ENCODE data around the gene AARS1. TPM values are rescaled to one million over a fixed set of nuclear protein-coding genes. Genes with fewer than 3 reads are reported as not detected.

Gene AARS1
- 39.5 and 42.6 TPM in 2 replicates for total RNA-seq (2013; cell fraction: nucleolus; rRNA removed)
- total RNA-seq (2014; rRNA removed) (96.0 and 96.5 TPM in 2 replicates), total RNA-seq (2014; rRNA removed; fragmentation: Illumina TruSeq; extraction: Trizol) (62.7 and 64.0 TPM in 2 replicates), total RNA-seq (2021) (101 and 107 TPM in 2 replicates), polyA plus RNA-seq (2011; rRNA removed) (79.0 and 97.9 TPM in 2 replicates), polyA plus RNA-seq (2014; fragmentation: Illumina TruSeq; extraction: Trizol) (86.4 and 98.5 TPM in 2 replicates), polyA plus RNA-seq (2014; fragmentation: Nextera tagmentation; extraction: Ambion mirVana) (10 to 100 TPM; 21.5 to 47.7 TPM), polyA plus RNA-seq (2014; rRNA removed) (78.8 and 82.9 TPM in 2 replicates), polyA plus RNA-seq (2016; fragmentation: Nextera tagmentation; extraction: Ambion mirVana) (100 to 1,000 TPM; 139 to 143 TPM), polyA minus RNA-seq (2011; rRNA and poly(A)+ RNA removed) (108 and 136 TPM in 2 replicates), Bru-seq, nascent RNA (percentile 76 among the genes with signal in this experiment), BruChase-seq, experiment 1, labeled RNA remaining after a 6-hour chase (percentile 91 among the genes with signal in this experiment), BruChase-seq, experiment 2, labeled RNA remaining after a 2-hour chase (percentile 87 among the genes with signal in this experiment)
- 73.0 TPM for polyA plus RNA-seq (2011; ENCODE audit: low read depth)
- 90.2 and 102 TPM in 2 replicates for polyA plus RNA-seq (2011; cell fraction: cytosol; rRNA removed)
- polyA plus RNA-seq (2011; cell fraction: nucleus; rRNA removed), result 93.7 and 96.5 TPM in 2 replicates
- polyA plus RNA-seq (2012), result 105 and 112 TPM in 2 replicates
- polyA minus RNA-seq (2011; cell fraction: cytosol; rRNA and poly(A)+ RNA removed), result 34.9 and 48.2 TPM in 2 replicates
- 25.9 and 42.8 TPM in 2 replicates for polyA minus RNA-seq (2011; cell fraction: nucleus; rRNA and poly(A)+ RNA removed)
- long read RNA-seq, experiment 1, transcript AARS-201 (21 exons, 3,477 nt), result major isoform, 35 of 48 reads
- long read RNA-seq, experiment 1, partial matches to known transcripts, result 9 of 48 reads
- long read RNA-seq, experiment 1, other reads (novel, unspliced or antisense), result 4 of 48 reads
- long read RNA-seq, experiment 2, transcript AARS-201 (21 exons, 3,477 nt), result major isoform, 122 of 206 reads
- long read RNA-seq, experiment 2, partial matches to known transcripts, result 59 of 206 reads
- long read RNA-seq, experiment 2, other reads (novel, unspliced or antisense), result 25 of 206 reads

GRCh38 chr16:70289229-70290094, at the start of gene AARS1:
Gene AARS1, minus strand, starts transcription at chr16:70289506. Its CDS starts 6,743 bp downstream, at chr16:70282763.
- Histone ChIP-seq H3K27ac (ENCODE audit: control insufficient read depth, insufficient read depth) (peak within 1 kb of the TSS; percentile 89), H3K4me1 (ENCODE audit: control insufficient read depth, insufficient read depth, low read length) (peaks cover 7% of the 10 kb centered on the region), H2AFZ (ENCODE audit: control insufficient read depth, low read depth, low read length) (peak within 1 kb of the TSS; percentile 96), H3K4me2 (ENCODE audit: control insufficient read depth, insufficient read depth) (peak within 1 kb of the TSS; percentile 74), H3K9ac (ENCODE audit: control insufficient read depth, insufficient read depth, low read length) (peak within 1 kb of the TSS; percentile 92), H3K9me3 (replicated peaks; ENCODE audit: control insufficient read depth, insufficient read depth, low read length) (no peaks in the 10 kb centered on the region), H3K27me3 (replicated peaks in 1 of 2; ENCODE audit: control insufficient read depth in 2 of 2, insufficient read depth in 2 of 2, low read length in 1 of 2) (no peaks in the 10 kb centered on the region), H3K79me2 (ENCODE audit: control insufficient read depth, insufficient read depth, low read length) (peaks cover 36% of the 10 kb centered on the region), H3K4me3 (peak within 1 kb of the TSS; percentile 100), H3K36me3 (ENCODE audit: control insufficient read depth in 2 of 2, insufficient read depth in 2 of 2, low read length in 1 of 2) (peaks cover 0 to 11% of the 10 kb centered on the region in 2 experiments; a peak in 2 of 4 replicates), H4K20me1 (ENCODE audit: control insufficient read depth, insufficient read depth) (no peaks in the 10 kb centered on the region)
- peak; percentile 94 for FAIRE-seq
- intact Hi-C loops (cut with micrococcal nuclease; ENCODE audit: unreplicated experiment), result loop anchor here (2.0 to 5.0 kb wide), 2 partner anchors 57 to 233 kb away; partner anchors contain the start of genes COG4, DDX19A and SF3B3
- ChIA-PET CTCF (interaction anchor here (0.9 to 2.4 kb wide), 3 partner anchors 9 to 57 kb away, joined by 4 to 10 read pairs (median 9); partner anchors contain the start of genes DDX19A and DDX19B), SMC1A (ENCODE audit: uncharacterized antibody, unreplicated experiment) (interaction anchor here (0.9 to 2.4 kb wide), 4 partner anchors 9 to 91 kb away, joined by 3 to 17 read pairs (median 5); partner anchors contain the start of genes DDX19A and DDX19B), POLR2A (interaction anchor here (0.6 to 4.3 kb wide), 5 partner anchors 9 to 200 kb away, joined by 4 to 28 read pairs (median 6); partner anchors contain the start of genes DDX19A and DDX19B), RAD21 (ENCODE audit: unreplicated experiment) (interaction anchor here (1.2 to 1.7 kb wide), 3 partner anchors 10 to 23 kb away, joined by 3 to 6 read pairs (median 4); no protein-coding TSS in a partner anchor)
- under 1% methylated on average over 49 of the region's 53 CpGs for WGBS (ENCODE audit: insufficient coverage, insufficient replicate concordance, low lambda C conversion rate, missing lambda C conversion rate)
- peak; percentile 99 for ATAC-seq
- in situ Hi-C loops (cut with MboI), result no loop called here
- no TSS peak for BruUV-seq (replicated peaks)
- DNase-seq (ENCODE audit: low read depth, low spot score), result peak; percentile 98
- TF ChIP-seq ZNF274 (IDR thresholded peaks at IDR 0.05; ENCODE audit: insufficient read depth, insufficient read length) (no peak), TAF1 (IDR thresholded peaks at IDR 0.05; ENCODE audit: borderline replicate concordance, low read depth, low read length) (peak; percentile 76), BCL3 (IDR thresholded peaks at IDR 0.05; ENCODE audit: borderline replicate concordance, insufficient read depth, low read depth, low read length, poor library complexity, severe bottlenecking) (no peak), PBX3 (IDR thresholded peaks at IDR 0.05; ENCODE audit: insufficient replicate concordance, low read depth, low read length) (peak; percentile 100), IKZF2 (IDR thresholded peaks at IDR 0.05) (peak in 1 of 2 experiments; percentile 52; a peak in 1 of 4 replicates), CBX5 (IDR thresholded peaks at IDR 0.05; ENCODE audit: low read depth) (no peak), SMARCA5 (IDR thresholded peaks at IDR 0.05) (peak; percentile 12; the same call in 1 of the 2 replicates), JUND (IDR thresholded peaks at IDR 0.05; ENCODE audit: low read depth, low read length) (no peak), RAD21 (IDR thresholded peaks at IDR 0.05; ENCODE audit: insufficient read depth, low read depth, low read length) (no peak), USF2 (IDR thresholded peaks at IDR 0.05; ENCODE audit: borderline replicate concordance, low read depth, low read length) (peak; percentile 46; the same call in 1 of the 2 replicates), ZZZ3 (IDR thresholded peaks at IDR 0.05; ENCODE audit: control insufficient read depth, insufficient read length, low read depth) (no peak)
